GM08714 (cell line): Measurements from ENCODE around the gene LMAN1L.

Experiments used
- H3K4me3 ChIP-seq: fragments of 200-500 bp; sonication (Bioruptor generic); 2 replicates; pipeline ENCODE4 v1.5.1; 2014; ENCODE audit warnings: mild to moderate bottlenecking, low read length, inconsistent platforms
- ZNF274 ChIP-seq: IDR thresholded peaks from 2 replicates; pipeline ENCODE4 v1.6.1; 2012; ENCODE audit warnings: mild to moderate bottlenecking, low read depth, low read length

Gene LMAN1L

GRCh38 chr15:74812533-74812932 is at the start of gene LMAN1L:
Gene LMAN1L, plus strand, starts transcription at chr15:74812835. Its CDS starts 20 bp downstream, at chr15:74812855.
- TF ChIP-seq ZNF274, result no peak
- H3K4me3 ChIP-seq, result no peak within 1 kb of the TSS

GRCh38 chr15:74763416-74763815 is 49.2 kb upstream of the LMAN1L start:
- TF ChIP-seq ZNF274, result no peak
- no peak overlapping the region for H3K4me3 ChIP-seq

GRCh38 chr15:74767167-74768098 is 45.2 kb upstream of the LMAN1L start:
- TF ChIP-seq ZNF274, result no peak
- no peak overlapping the region for H3K4me3 ChIP-seq

GRCh38 chr15:74768099-74768770 is 44.4 kb upstream of the LMAN1L start:
- H3K4me3 ChIP-seq, result no peak overlapping the region
- TF ChIP-seq ZNF274, result no peak

DNA sequence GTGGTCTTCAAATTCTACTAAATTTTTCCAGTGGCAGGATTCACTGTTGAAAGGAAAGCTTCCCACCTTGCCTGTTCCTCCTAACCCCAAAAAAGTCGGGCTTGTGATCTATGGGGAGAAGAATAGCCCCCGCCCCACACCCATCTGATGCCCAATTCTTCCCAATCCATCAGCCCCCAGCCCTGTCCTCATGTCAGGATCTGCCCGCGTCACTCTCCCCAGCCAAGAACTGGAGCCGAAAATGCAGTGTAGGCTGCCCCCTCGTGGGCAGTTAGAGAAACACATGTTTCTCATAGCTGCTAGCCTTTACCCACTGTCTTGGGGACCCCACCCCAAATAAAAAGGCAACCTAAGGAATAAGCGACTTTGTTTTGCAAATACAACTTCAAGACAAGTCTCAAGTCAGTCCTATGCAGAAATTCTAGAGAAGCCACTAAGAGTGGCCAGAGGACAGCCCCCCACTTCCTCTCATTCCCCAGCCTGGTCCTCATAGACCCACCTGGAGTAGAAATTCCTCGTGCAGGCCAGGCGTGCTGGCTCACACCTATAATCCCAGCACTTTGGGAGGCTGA is 43.8 kb upstream of the LMAN1L start:
- H3K4me3 ChIP-seq, result no peak overlapping the region

DNA sequence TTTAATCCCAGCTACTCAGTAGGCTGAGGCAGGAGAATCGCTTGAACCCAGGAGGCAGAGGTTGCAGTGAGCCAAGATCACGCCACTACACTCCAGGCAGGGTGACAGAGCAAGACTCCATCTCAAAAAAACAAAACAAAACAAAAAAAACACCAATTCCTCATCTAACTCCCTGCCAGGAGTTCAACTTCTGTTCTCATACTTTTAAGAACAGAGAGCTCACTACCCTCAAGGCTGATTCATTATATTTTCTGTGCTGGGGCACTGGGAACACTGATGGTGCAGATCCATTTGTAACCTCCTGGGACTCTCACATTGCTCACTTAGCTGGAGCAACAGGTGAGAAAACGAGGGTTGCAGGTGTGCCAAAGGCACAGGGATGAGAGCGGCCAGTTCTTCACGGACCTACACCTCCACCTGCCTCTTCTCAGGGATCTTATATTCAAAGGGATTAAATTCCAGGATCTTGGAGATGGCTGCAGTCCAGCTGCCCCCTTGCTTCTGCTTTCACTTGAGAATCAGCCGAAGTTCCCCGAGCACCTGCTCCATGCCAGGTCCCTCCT is 43.1 kb upstream of the LMAN1L start:
- no peak overlapping the region for H3K4me3 ChIP-seq
- TF ChIP-seq ZNF274, result no peak

More for the DNA sequence above, 43.8 kb upstream of the LMAN1L start:
- no peak for TF ChIP-seq ZNF274

DNA sequence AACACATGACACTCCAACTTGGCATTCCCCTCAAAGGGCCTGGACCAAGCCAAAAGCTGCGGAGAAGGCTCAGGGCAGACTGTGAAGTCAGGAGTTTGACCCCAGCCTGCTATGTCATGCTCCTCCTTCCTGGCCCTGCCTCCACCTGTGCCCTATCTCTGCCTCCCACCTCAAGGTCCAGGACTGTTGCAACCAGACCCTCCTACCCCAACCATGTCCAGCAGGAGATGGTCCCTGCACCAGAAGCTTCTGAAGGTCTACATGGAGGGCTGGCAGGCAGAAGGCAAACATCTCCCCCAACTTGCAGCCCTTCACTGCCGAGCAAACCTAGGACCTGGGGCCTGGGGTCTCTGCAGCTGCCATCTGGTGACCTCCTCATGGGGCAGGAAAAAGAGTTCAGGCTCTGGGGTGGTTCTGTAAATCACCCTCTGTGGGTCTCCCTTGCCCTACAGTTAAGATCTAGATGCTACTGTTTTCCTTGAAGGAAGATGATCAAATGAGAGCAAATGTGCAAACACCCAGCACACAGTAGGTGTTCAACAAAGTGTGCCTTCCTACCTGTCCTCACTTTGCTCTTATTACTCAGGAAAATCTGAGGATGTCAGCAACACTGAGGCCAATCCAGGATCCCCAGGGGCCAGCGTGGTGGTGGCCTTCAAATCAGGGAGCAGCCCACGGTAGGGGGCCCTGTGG is 42.3 kb upstream of the LMAN1L start:
- TF ChIP-seq ZNF274, result no peak

GRCh38 chr15:74773329-74773728 is 39.3 kb upstream of the LMAN1L start:
- no peak for TF ChIP-seq ZNF274
- H3K4me3 ChIP-seq, result no peak overlapping the region

More for the DNA sequence above, 42.3 kb upstream of the LMAN1L start:
- H3K4me3 ChIP-seq, result no peak overlapping the region

DNA sequence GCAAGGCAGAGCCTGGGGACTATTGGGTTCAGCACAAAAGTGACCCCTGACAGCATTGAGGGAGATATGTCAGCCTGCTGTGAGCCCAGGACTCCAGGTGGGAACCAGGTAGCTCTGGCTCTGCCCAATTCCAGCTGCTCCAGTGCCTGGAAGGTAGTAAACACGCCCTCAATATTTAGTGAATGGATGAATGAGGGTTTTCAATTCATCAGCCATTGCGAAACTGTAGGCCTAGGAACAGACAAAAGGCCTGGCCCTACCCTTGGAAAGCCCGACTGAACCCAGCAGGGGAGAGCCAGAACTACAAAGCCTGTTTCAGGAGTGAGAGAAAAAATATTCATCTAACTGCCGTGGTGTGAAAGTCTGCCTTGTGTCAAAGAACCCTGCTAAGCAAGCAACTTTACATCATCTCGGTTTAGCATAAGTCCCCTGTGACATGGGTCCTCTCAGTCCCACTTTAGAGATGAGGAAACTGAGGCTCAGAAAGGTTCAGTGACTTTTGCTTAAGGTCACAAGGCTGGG is 38.8 kb upstream of the LMAN1L start:
- no peak overlapping the region for H3K4me3 ChIP-seq
- no peak for TF ChIP-seq ZNF274

DNA sequence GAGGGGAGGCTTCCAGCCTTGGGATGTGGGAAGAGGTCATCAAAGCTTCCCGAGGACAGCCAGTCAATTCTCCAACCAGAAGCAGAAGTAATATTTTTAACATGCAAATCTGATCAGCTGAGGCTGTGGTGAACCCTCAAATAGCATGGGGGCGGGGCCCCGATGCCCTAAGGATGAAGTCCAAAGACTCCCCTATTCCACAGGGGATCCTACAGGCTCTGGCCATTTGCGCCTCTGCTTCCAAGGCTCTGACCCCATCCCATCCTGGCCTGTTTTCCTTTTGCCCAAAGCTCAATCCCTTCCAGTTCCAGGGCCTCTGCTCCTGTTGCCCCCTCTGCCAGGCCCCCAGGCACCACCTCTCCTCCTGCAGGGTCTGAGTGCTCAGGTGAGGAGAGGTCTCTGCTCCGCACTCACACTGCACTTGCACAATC is 37.5 kb upstream of the LMAN1L start:
- no peak for TF ChIP-seq ZNF274
- H3K4me3 ChIP-seq, result no peak overlapping the region

- H3K4me3 ChIP-seq, result no peak overlapping the region
- no peak for TF ChIP-seq ZNF274
Observed at GRCh38 chr15:74775894-74776293, 36.7 kb upstream of the LMAN1L start.

DNA sequence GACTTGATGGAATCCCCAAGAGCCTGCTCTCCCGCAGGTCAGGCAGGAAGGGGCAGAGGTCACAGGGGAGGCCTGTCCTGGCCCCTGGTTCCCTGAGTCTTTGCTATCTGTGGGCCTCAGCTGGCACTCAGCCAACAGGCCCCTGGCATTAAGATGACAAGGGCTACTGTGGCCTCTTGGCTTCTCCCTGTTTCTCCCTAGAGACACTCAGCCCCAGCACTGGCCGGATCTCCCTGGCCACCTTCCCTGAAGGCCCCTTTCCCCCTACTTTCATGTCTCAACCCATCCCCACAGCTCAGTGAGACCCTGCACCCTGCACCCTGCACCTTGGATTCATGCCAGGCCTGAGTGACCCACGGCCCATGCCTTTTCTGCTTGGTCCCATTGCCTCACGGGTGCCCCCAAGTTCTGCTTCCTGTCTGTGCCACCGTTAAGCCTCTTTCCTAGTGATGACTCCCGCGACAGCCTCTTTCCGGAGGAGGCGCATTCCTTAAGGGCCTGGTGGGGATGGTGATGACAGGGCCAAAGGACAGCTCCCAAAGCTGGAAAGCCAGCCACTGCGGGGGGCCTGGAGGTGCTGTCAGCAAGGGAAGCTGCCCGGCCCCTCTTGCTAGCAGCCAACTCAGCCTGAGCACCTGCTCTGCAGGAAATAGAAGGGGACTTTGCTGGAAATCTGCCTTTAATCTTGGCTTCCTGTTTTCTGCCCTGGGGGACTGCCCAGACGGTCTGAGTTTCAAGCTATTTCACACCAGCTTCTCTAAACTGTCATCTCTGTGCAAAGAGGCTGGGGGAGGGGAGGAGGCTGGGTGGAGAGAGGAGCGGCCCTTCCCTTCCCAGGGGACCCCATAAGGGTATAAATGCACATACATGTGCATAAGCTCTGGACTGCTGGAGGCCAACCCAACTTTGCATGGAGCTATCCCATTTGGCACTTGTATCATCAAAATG is 35.5 kb upstream of the LMAN1L start:
- no peak for TF ChIP-seq ZNF274
- H3K4me3 ChIP-seq, result no peak overlapping the region; the same call in 1 of the 2 replicates
